Embryonic facial prominence (tissue), 1 donor: ENCODE results near the gene KRTAP2-1.
"Not testable (repeated sequence)": the region's sequence is repeated elsewhere in the genome, so short reads cannot be mapped to it uniquely, and the experiment has no call there.

Source experiments
- DNase-seq: peaks from one replicate; pipeline ENCODE4 v3.0.0-alpha.2; 2016; ENCODE audit errors: extremely low spot score

KRTAP2-1 gene

DNA sequence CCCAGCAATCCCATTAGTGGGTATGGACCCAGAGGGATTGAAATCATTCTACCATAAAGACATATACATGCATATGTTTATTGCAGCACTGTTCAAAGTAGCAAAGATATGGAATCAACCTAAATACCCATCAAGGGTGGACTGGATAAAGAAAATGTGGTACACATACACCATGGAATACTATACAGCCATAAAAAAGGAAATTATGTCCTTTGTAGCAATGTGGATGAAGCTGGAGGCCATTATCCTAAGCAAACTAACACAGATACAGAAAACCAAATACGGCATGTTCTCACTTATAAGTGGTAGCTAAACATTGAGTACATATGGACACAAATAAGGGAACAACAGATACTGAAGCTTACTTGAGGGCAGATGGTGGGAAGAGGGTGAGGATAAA is 10.4 kb upstream of the KRTAP2-1 start:
- no peak for DNase-seq

- DNase-seq, result not testable (repeated sequence)
Measured at GRCh38 chr17:41055130-41055529, 8.0 kb upstream of the KRTAP2-1 start, which contains the start of gene KRTAP2-2. KRTAP2-2 (minus strand) TSS chr17:41055230; CDS start chr17:41055211, 19 bp downstream.

- not testable (repeated sequence) for DNase-seq
Measured at GRCh38 chr17:41054556-41054955, 7.4 kb upstream of the KRTAP2-1 start.

DNA sequence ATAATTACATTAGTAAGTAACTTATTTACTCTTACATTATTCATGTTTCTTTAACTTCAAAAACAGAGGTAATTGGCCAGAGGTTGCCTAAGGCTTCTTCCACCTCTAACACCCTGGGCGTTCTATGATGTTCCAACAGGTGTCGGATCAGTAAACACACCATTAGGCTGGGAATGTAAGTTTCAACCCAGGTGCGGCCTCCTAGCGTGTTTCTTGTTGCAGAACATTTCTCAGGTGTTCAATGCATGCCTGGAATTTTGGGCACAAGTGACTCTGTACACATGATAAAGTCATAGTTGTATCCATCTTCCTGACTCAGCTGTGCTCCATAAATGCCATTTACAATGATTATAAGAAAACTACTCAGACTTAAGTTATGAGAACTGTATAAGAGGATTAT is 6.9 kb upstream of the KRTAP2-1 start:
- DNase-seq, result no peak

DNA sequence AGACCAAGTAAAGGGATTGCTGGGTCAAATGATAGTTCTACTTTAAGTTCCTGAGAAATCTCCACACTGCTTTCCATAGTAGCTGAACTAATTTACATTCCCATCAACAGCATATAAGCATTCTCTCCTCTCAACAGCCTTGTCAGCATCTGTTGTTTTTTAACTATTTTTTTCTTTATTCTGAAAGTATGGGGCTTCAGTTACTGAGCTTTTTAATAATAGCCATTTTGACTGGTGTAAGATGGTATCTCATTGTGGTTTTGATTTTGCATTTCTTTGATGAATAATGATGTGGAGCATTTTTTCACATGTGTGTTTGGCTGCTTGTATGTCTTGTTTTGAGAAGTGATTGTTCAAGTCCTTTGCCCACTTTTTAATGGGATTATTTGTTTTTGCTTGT is 5.5 kb upstream of the KRTAP2-1 start:
- DNase-seq, result no peak

DNA sequence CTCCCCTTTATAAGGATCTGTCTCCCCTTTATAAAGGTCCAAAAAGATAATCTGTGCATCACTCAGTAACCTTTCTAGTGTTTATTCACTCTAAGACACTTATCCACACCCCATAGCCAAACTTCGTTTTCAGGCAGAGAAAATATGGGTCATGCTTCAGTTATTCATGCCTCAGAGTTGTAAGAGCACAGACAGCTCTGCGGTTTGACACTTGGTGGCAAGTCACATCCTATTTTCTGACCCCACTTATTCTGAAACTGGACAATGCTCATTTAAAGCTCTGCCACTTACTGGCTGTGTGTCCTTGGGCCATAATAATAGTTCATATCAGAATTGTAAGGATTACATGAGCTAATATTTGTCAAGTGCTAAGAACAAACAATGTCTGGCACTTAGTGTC is 2.0 kb upstream of the KRTAP2-1 start:
- DNase-seq, result no peak

GRCh38 chr17:41048441-41048840 is 1.3 kb upstream of the KRTAP2-1 start:
- DNase-seq, result no peak

DNA sequence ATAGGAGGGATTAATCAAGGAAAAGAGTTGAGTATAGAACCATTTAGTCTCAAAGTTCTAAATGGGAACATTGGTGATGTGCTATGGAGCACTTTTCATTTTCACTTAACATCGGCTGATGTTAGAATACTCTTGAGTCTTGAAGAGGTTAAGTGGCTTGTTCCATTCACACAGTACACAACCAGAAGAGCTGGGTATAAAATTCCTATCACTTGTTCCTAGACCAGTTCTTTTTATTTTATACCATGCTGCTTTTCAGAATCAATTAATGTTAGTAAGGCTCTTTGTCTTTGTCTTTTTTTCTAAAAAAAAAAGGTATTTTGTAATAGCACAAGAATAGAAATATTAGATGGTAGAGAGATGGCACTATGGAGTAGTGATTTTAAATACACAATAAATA is 4.2 kb downstream of the KRTAP2-1 start:
- DNase-seq, result no peak

DNA sequence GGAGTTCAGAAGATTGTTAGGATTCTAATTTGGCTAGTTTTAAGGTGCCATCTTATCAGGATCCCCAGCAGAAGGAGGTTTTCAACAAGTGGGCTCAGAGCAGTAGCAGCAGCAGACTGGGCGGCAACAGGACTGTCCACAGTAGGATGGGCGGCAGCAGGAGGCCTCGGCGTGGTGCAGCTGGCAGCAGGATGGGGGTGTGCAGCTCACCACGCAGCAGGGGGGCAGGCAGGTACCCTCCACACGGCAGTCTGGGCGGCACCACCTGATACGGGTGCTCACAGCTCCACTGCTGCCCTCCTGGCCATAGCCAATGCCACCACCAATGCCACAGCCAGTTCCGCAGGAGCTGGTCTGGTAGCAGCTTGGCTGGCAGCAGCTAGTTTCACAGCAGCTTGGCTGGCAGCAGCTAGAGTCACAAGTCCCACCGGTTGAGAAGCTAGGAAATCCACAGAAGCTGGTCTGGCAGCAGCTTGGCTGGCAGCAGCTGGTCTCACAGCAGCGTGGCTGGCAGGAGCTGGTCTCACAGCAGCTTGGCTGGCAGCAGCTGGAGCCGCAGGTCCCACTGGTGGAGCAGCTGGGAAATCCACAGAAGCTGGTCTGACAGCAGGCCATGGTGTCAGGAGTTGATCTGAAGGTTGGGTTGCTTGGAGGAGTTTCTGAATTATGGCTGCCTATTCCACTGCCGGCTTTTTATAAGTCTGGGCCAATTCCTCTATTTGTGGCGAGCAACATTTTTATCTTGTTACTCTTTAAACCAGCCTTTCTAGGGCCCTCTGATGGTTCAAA is 6.1 kb downstream of the KRTAP2-1 start, which contains the start of gene KRTAP1-1:
Gene KRTAP1-1 (minus strand): TSS at position 668 of the 789 bp plus-strand sequence. CDS start 53 bp downstream, at position 615.
- not testable (repeated sequence) for DNase-seq

- DNase-seq, result no peak
Measured at GRCh38 chr17:41037853-41038350, 9.2 kb downstream of the KRTAP2-1 start.

DNA sequence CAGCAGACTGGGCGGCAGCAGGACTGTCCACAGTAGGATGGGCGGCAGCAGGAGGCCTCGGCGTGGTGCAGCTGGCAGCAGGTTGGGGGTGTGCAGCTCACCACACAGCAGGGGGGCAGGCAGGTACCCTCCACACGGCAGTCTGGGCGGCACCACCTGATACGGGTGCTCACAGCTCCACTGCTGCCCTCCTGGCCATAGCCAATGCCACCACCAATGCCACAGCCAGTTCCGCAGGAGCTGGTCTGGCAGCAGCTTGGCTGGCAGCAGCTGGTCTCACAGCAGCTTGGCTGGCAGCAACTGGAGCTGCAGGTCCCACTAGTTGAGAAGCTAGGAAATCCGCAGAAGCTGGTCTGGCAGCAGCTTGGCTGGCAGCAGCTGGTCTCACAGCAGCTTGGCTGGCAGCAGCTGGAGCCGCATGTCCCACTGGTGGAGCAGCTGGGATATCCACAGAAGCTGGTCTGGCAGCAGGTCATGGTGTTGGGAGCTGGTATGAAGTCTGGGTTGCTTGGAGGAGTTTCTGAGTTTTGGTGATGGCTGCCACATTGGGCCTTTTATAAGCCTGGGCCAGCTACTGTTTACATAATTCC is 12.7 kb downstream of the KRTAP2-1 start, which contains the start of gene KRTAP1-3:
Gene KRTAP1-3 (minus strand): TSS at position 529 of the 590 bp plus-strand sequence. CDS start 53 bp downstream, at position 476.
- not testable (repeated sequence) for DNase-seq

DNA sequence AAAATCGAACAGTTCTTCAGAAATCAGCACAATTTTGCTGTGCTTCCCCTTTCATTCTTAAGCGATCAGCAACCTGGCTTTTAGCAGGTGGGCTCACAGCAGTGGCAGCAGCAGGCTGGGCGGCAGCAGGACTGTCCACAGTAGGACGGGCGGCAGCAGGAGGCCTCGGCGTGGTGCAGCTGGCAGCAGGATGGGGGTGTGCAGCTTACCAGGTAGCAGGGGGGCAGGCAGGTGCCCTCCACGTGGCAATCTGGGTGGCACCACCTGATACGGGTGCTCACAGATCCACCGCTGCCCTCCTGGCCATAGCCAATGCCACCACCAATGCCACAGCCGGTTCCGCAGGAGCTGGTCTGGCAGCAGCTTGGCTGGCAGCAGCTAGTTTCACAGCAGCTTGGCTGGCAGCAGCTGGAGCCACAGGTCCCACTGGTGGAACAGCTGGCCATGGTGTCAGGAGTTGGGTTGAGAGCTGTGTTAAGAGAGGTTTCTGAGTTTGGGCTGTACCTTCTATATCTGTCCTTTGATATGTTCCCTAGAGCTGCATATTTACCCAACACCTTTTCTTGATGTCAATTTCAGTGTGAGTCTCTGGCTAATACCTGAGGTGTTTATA is 17.4 kb downstream of the KRTAP2-1 start, which contains the start of gene KRTAP1-4:
Gene KRTAP1-4 (minus strand): TSS at position 563 of the 613 bp plus-strand sequence. CDS start 117 bp downstream, at position 446.
- DNase-seq, result no peak

GRCh38 chr17:41026715-41027471 is 20.2 kb downstream of the KRTAP2-1 start, which contains the start of gene KRTAP1-5:
KRTAP1-5 (minus strand) TSS chr17:41027208; CDS start chr17:41027155, 53 bp downstream.
- no peak for DNase-seq

GRCh38 chr17:41024697-41025096 is 22.4 kb downstream of the KRTAP2-1 start:
- no peak for DNase-seq

GRCh38 chr17:41020336-41020735 is 26.8 kb downstream of the KRTAP2-1 start:
- no peak for DNase-seq

GRCh38 chr17:41019415-41019814 is 27.7 kb downstream of the KRTAP2-1 start:
- DNase-seq, result no peak

- DNase-seq, result no peak
Measured at GRCh38 chr17:41018541-41018940, 28.6 kb downstream of the KRTAP2-1 start.

DNA sequence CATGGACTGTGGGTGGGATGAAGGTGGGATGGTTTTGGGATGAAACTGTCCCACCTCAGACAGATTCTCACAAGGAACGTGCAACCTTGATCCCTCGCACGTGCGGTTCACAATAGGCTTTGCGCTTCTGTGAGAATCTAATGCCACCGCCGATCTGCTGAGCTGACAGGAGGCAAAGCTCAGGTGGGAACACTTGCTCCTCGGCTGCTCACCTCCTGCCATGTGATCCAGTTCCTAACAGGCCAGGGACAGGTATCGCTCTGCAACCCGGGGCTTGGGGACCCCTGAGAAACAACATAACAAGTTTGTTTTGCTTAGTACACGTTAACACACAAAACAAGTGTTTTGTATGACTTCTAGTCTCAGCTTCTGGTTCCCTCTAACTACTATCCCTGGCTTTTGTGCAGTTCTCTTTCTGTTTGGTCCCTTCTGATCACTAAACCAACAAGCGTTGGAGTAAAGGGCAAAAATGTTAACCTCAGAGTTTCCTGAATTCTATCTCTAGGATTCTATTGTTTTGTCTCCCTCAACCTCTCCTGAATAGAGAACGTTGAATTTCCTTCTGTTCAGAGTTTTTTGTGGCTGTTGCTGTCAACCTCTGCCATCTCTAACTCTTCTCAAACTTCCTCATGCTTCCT is 30.4 kb downstream of the KRTAP2-1 start:
- no peak for DNase-seq

- no peak for DNase-seq
Measured at GRCh38 chr17:41015454-41015853, 31.7 kb downstream of the KRTAP2-1 start.

DNA sequence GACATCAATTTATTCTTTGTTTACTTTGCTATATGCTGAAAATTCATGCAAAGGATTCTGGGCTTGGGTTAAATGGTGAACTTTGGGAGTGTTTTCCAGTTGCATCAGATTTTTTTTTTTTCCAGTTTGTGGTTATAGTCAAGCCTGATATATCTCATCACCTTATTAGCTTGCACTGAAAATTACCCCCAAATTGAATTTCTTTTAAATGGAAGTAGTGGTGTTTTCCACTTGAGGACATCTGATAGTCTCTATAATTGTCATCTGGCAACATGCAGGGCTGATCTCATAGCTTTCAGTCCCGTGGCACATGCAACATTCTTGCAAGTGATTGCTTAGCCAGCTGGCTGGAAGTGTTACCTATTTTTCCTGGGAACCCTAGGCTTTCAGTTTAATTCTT is 33.5 kb downstream of the KRTAP2-1 start:
- no peak for DNase-seq

GRCh38 chr17:41013181-41013580 is 33.9 kb downstream of the KRTAP2-1 start:
- DNase-seq, result no peak
